ENCODE data around the gene GRAMD4. TPM values are rescaled to one million over a fixed set of nuclear protein-coding genes. Genes with fewer than 3 reads are reported as not detected.

The GRAMD4 gene
- total and polyA plus RNA-seq, 10 of the 15 experiments (the other 5 are each of a cell fraction or from before 2014, with no cell fraction given): 0.21 to 45.5 (median 10.6) TPM

DNA sequence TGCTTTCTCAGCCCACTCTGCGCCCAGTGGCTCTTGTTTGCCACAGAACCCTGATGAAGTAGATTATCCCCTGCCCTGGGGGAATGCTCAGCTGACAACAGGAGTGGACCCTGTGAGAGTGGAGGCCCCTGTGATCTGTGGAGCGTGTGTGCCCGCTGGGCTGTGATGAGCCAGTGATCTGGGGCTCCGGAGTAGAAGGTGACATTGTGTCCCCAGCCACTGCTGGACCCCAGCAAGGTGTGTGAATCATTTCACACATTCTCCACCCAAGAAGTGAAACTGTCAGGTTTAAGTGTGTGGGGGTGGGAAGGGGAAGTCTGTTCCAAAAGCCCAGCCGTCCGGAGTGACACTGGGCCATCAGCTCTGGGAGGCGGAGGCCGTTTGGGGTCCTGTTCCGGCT lies 33.1 kb upstream of the GRAMD4 start (continued):
- TF ChIP-seq, protein P1, sequence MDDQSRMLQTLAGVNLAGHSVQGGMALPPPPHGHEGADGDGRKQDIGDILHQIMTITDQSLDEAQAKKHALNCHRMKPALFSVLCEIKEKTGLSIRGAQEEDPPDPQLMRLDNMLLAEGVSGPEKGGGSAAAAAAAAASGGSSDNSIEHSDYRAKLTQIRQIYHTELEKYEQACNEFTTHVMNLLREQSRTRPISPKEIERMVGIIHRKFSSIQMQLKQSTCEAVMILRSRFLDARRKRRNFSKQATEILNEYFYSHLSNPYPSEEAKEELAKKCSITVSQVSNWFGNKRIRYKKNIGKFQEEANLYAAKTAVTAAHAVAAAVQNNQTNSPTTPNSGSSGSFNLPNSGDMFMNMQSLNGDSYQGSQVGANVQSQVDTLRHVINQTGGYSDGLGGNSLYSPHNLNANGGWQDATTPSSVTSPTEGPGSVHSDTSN (IDR thresholded peaks at IDR 0.05; ENCODE audit: insufficient replicate concordance, low read depth, low read length): peak; percentile 54
- TF ChIP-seq CREM (IDR thresholded peaks at IDR 0.05; ENCODE audit: low read depth): peak; percentile 71; the same call in 1 of the 2 replicates
- TF ChIP-seq EED (IDR thresholded peaks at IDR 0.05; ENCODE audit: low read depth): peak; percentile 88
- TF ChIP-seq SRF (IDR thresholded peaks at IDR 0.05; ENCODE audit: low read depth in 2 of 2, low read length in 2 of 2): peak in 1 of 2 experiments; percentile 16; a peak in 1 of 4 replicates
- TF ChIP-seq RCOR1 (conservative IDR thresholded peaks at IDR 0.05; ENCODE audit: low read depth, low read length): peak; percentile 22; the same call in 1 of the 2 replicates
- peak in 1 of 2 experiments; percentile 72; a peak in 1 of 3 replicates for TF ChIP-seq EGR1 (IDR thresholded peaks at IDR 0.05; ENCODE audit: borderline replicate concordance in 1 of 2, low read depth in 2 of 2, low read length in 2 of 2)
- TF ChIP-seq IKZF2 (IDR thresholded peaks at IDR 0.05): peak; percentile 78 to 85
- TF ChIP-seq MEF2A (IDR thresholded peaks at IDR 0.05; ENCODE audit: insufficient read depth, low read depth, low read length): no peak
- peak; percentile 51 to 80; a peak in 3 of 4 replicates for TF ChIP-seq EP300 (IDR thresholded peaks at IDR 0.05; ENCODE audit: borderline replicate concordance in 1 of 2, control insufficient read depth in 1 of 2, low read depth in 2 of 2, low read length in 2 of 2)
- TF ChIP-seq ETV6 (conservative IDR thresholded peaks at IDR 0.05 in 1 of 2, IDR thresholded peaks at IDR 0.05 in 1 of 2; ENCODE audit: borderline replicate concordance in 1 of 2, low read depth in 1 of 2): peak in 1 of 2 experiments; percentile 72; a peak in 2 of 4 replicates
- TF ChIP-seq NFIC (IDR thresholded peaks at IDR 0.05; ENCODE audit: low read depth, low read length): peak; percentile 48; the same call in 1 of the 2 replicates
- TF ChIP-seq MTA3 (IDR thresholded peaks at IDR 0.05; ENCODE audit: borderline replicate concordance, low read length): 0 out of 2 replicates have a peak, but pooled peaks have one; percentile 77
- TF ChIP-seq IKZF1 (conservative IDR thresholded peaks at IDR 0.05): peak; percentile 90
- 0 out of 2 replicates have a peak, but pooled peaks have one; percentile 16 for TF ChIP-seq TBL1XR1 (IDR thresholded peaks at IDR 0.05; ENCODE audit: low read depth, low read length)
- no peak for TF ChIP-seq MYC (IDR thresholded peaks at IDR 0.05; ENCODE audit: insufficient read depth, insufficient read length, insufficient replicate concordance, low read length, severe bottlenecking)
- TF ChIP-seq BCL11A (IDR thresholded peaks at IDR 0.05; ENCODE audit: low read depth, low read length): peak; percentile 75
- no peak for TF ChIP-seq MYB (IDR thresholded peaks at IDR 0.05; ENCODE audit: borderline replicate concordance, low read depth, low read length)
- TF ChIP-seq BHLHE40 (IDR thresholded peaks at IDR 0.05; ENCODE audit: borderline replicate concordance in 1 of 2, low read depth in 2 of 2, low read length in 1 of 2): peak; percentile 46 to 78
- TF ChIP-seq DPF2 (IDR thresholded peaks at IDR 0.05): peak; percentile 87
- TF ChIP-seq KAT2A (conservative IDR thresholded peaks at IDR 0.05; ENCODE audit: control insufficient read depth, low read depth, low read length): no peak
- TF ChIP-seq TCF3 (IDR thresholded peaks at IDR 0.05; ENCODE audit: borderline replicate concordance, insufficient read depth, low read depth, low read length): no peak
- no peak for TF ChIP-seq IRF3 (IDR thresholded peaks at IDR 0.05)
- TF ChIP-seq TCF7 (IDR thresholded peaks at IDR 0.05; ENCODE audit: borderline replicate concordance): peak; percentile 95
- TF ChIP-seq JUND (IDR thresholded peaks at IDR 0.05; ENCODE audit: low read depth, low read length): peak; percentile 43; the same call in 1 of the 2 replicates
- peak; percentile 63; the same call in 1 of the 2 replicates for TF ChIP-seq ATF7 (IDR thresholded peaks at IDR 0.05; ENCODE audit: low read depth)
- TF ChIP-seq, protein P2, sequence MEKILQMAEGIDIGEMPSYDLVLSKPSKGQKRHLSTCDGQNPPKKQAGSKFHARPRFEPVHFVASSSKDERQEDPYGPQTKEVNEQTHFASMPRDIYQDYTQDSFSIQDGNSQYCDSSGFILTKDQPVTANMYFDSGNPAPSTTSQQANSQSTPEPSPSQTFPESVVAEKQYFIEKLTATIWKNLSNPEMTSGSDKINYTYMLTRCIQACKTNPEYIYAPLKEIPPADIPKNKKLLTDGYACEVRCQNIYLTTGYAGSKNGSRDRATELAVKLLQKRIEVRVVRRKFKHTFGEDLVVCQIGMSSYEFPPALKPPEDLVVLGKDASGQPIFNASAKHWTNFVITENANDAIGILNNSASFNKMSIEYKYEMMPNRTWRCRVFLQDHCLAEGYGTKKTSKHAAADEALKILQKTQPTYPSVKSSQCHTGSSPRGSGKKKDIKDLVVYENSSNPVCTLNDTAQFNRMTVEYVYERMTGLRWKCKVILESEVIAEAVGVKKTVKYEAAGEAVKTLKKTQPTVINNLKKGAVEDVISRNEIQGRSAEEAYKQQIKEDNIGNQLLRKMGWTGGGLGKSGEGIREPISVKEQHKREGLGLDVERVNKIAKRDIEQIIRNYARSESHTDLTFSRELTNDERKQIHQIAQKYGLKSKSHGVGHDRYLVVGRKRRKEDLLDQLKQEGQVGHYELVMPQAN (conservative IDR thresholded peaks at IDR 0.05): 0 out of 2 replicates have a peak, but pooled peaks have one; percentile 18
- TF ChIP-seq JUNB (IDR thresholded peaks at IDR 0.05): peak; percentile 86
